ENCODE data around the gene LDB3.

LDB3 gene

DNA sequence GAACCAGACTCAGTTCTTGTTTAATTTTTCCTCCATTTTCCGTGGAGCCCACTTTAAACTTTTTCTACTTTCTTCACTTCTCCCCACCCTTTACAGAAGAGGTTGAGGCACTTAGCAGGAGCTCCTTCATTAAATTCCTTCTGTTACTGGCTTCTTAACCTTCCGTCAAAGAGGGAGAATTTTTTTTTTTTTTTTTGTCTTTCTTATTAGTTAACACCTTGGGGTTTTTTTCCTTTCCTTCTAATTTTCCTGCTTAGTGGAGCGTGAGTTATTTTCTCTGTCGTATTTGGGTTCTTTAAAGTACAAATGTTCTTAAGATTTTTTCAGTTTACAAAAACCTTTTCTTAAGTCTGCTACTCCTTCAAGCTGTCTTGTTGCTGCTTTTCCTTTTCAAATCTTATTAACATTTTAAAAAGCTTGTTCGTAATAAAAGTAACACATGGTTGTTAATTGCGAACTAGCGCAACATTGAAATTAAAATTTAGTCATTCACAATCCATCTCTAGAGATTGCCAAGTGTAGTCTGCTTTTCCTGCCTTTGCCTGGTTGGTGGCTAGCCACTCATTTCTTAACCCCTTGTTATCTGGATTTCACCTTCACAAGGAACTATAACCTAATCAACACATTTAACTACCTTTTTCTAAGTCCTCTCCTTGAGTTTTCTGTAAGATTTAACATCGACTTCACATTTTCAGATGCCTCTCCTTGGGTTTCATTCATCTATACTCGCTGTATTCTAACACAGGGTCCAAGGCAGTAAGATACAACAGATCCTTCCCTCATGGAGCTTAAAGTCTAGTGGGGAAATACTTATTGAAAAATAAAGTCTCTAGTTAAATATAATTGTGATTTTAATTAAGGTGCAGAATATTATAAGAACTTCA is 90.1 kb downstream of the LDB3 start:
- DNase-seq (ENCODE audit: low read depth in 2 of 3, low spot score in 1 of 3), result no peak

- no peak for DNase-seq (ENCODE audit: low read depth in 2 of 3, low spot score in 1 of 3)
These were observed 90.9 kb downstream of the LDB3 start for GRCh38 chr10:86759073-86759672.

- DNase-seq (ENCODE audit: low read depth in 2 of 3, low spot score in 1 of 3), result no peak
These were observed 95.1 kb downstream of the LDB3 start for GRCh38 chr10:86763404-86763803.

- DNase-seq (ENCODE audit: low read depth in 2 of 3, low spot score in 1 of 3), result no peak
These were observed 97.2 kb downstream of the LDB3 start for GRCh38 chr10:86765548-86765947.

DNA sequence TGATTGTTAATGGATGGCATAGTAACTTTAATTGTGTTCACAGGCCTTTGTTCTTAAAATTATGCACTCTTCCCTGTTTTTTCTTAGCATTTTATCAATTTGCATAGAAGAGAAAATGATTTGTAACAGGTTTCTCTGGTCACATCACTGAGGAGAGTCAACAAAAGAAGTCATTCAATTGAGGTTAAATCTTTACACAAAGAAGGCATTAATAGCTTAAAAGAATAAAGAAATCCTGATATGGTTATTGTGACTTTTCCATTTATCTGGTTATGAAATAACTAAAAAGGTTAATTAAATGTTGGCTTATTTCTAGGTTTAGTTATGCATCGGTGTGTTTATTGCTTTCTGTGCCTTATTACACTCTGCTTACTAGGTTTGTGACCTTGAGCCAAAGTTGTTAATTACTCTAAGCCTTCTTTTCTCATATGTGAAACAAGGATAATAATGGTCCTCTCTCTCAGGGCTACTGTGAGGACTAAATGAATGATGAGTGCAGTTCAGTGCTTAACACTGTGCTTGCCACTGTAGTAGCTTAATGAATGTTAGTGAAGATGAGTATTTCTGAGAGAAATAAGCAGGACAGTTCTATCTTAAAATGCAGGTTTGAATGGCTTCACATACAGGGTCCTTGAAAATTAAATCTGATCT is 100.2 kb downstream of the LDB3 start:
- DNase-seq (ENCODE audit: low read depth in 2 of 3, low spot score in 1 of 3), result no peak

DNA sequence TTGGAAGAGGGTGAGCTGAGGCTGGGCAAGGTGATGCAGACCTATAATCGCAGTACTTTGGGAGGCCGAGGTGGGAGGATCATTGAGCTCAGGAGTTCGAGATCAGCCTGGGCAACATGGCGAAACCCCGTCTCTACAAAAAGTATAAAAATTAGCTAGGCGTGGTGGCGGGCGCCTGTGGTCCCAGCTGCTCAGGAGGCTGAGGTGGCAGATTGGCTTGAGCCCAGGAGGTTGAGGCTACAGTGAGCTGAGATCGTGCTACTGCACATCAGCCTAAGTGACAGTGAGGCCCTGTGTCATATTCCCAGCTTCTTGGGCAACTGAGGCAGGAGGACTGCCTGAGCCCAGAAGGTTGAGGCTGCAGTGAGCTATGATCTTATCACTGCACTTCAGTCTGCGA is 101.7 kb downstream of the LDB3 start:
- DNase-seq (ENCODE audit: low read depth in 2 of 3, low spot score in 1 of 3), result no peak

DNA sequence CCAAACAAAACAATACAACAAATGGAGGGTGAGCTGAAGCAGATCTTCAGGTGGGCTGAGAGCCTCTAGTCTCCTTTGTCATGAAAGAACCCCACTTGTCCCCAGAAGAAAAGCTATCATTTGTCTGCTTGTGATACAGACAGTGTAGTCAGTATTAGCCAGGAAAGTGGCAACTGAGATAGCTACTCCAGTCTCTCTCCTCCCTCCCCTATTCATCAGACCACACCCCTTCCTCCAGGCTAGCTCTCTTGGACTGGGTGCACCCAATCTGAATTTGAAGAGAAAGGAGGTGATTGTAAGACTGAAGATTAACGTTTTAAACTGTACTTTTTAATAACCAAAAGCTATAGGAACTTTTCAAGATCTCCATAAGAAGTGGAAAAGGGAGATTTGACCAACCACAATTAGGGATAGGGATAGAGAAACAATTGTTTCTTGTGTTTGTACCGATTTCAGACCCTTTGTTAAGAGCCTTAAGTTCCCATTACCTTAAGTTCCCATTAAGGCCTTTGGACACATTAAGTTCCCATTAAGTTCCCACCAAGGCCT is 102.2 kb downstream of the LDB3 start:
- DNase-seq (ENCODE audit: low read depth in 2 of 3, low spot score in 1 of 3), result no peak

DNA sequence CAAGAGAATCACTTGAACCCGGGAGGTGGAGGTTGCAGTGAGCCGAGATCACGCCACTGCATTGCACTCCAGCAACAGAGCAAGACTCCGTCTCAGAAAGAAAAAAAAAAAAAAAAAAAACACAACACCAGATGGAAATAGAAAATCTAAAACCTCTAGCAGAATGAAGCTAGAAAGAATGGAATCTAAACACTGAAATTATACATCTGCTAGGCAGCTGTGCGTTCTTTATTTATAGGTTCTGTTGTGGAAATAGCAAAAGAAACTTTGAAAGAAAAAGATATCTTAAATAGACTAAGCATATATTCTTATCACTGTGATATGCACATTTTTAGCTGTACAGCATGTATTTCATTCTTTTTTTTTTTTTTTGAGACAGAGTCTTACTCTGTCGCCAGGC is 105.2 kb downstream of the LDB3 start:
- no peak for DNase-seq (ENCODE audit: low read depth in 2 of 3, low spot score in 1 of 3)

GRCh38 chr10:86775056-86775869 is 107.0 kb downstream of the LDB3 start:
- DNase-seq (ENCODE audit: low read depth in 2 of 3, low spot score in 1 of 3), result no peak

DNA sequence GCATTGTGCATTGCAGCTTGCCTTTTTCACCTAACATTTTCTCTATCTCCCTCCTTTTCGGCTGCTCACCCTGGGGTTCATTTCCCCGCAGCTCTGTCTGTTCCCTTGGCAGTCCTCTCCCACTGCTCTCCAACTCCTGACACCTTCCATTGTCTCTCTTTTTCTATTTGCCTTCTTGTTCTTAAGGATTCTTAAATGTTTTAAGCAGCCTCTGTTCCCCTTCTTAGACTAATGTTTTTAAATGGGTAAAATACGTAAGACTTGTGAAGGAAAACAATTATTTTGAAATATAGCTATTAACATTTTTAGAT is 107.5 kb downstream of the LDB3 start:
- no peak for DNase-seq (ENCODE audit: low read depth in 2 of 3, low spot score in 1 of 3)

DNA sequence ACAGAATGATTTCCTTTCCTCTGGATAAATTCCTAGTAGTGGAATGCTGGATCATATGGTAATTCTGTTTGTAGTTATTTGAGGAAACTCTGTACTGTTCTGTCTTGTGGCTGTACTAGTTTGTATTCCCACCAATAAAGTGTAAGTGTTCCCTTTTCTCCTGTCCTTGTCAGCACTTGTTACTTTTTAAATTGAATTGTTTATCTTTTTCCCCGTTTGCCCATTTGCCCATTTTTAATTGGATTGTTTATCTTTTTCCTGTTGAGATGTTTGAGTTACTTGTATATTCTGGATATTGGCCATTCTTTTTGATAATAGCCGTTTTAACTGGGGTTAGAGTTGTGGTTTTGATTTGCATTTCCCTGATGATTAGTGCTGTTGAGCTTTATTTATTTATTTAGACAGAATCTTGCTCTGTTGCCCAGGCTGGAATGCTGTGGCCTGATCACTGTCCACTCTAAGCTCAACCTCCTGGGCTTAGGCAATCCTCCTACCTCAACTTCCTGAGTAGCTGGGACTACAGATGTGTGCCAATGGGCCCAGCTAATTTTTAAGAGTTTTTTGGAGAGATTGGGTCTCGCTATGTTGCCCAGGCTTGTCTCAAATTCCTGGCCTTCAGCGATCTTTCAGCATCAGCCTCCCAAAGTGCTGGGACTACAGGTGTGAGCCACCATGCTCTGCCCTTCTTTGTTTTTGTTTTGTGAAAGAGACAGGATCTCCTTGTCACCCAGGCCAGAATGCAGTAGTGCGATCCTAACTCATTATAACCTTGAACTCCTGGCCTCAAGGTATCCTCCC is 111.1 kb downstream of the LDB3 start:
- no peak for DNase-seq (ENCODE audit: low read depth in 2 of 3, low spot score in 1 of 3)

DNA sequence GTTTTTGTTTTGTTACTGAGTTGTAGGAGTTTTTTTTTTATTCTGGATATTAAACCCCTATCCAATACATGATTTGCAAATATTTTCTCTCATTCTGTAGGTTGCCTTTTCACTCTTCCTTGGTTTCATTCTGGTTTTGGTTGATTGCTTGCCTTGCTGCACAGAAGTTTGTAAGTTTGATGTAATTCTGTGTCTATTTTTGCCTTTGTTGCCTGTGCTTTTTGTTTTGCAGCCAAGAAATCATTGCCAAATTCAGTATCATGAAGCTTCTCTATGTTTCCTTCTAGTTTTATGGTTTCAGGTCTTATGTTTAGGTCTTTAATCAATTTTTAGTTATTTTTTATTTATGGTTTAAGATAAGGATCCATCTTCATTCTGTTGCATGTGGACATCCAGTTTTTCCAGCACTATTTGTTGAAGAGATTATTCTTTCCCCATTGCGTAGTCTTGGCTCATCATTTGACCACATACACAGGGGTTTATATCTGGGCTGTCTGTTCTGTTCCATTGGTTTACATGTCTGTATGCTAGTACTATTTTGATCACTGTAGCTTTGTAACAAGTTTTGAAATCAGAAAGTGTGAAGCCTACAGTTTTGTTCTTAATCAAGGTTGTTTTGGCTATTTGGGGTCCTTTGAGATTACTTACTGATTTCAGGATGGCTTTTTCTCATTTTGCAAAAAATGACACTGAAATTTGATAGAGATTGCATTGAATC is 114.5 kb downstream of the LDB3 start:
- DNase-seq (ENCODE audit: low read depth in 2 of 3, low spot score in 1 of 3), result no peak

- no peak for DNase-seq (ENCODE audit: low read depth in 2 of 3, low spot score in 1 of 3)
These were observed 116.7 kb downstream of the LDB3 start for GRCh38 chr10:86785037-86785436.

Measured in stimulated activated CD4-positive, alpha-beta T cell treated with anti-CD3 and anti-CD28 coated beads, Interleukin-12 subunit alpha, Interleukin-12 subunit beta, amount 100 ng/mL, for 48 hours (primary cell).